SK-N-SH (cell line): ENCODE results near the gene SAMD4A. TPM values are rescaled to one million over a fixed set of nuclear protein-coding genes. Genes with fewer than 3 reads are reported as not detected.
A peak's percentile ranks its signal among the peaks of the same experiment; 100 is the strongest.

Experiments
- CTCF ChIA-PET: fragments of 300-600, 350-600 bp; formaldehyde crosslinking; extraction: SDS; loops from one replicate; lab custom pipeline; 2021; lab: Yijun Ruan, JAX
- POLR2A ChIA-PET: fragments of 350-600 bp; sonication (Branson Sonifier 250); formaldehyde crosslinking; extraction: SDS; loops from one replicate; lab custom pipeline; 2020; ENCODE audit warnings: antibody characterized with exemption, inconsistent platforms; lab: Yijun Ruan, JAX
- DNase-seq: peaks from one replicate; pipeline ENCODE4 v3.0.0; 2012
- H2AFZ ChIP-seq: fragments of 200-600 bp; sonication (generic); 2 replicates; pipeline ENCODE4 v1.8.1; 2016; ENCODE audit warnings: antibody characterized with exemption, mild to moderate bottlenecking, low read depth
- H3F3A ChIP-seq: fragments of 200-600 bp; sonication (generic); replicated peaks from 2 replicates; pipeline ENCODE3; 2016; ENCODE audit warnings: antibody characterized with exemption, mild to moderate bottlenecking; ENCODE audit not compliant: insufficient read depth
- H3K27ac ChIP-seq, 2 experiments: fragments of 200-500 bp in 1 of 2; fragments of 200-600 bp in 1 of 2; sonication (Bioruptor generic) in 1 of 2; sonication (generic), shearing (Covaris generic) in 1 of 2; 2 replicates each; pipeline versions ENCODE4 v1.5.1 to v1.6.1; 2014 to 2016; ENCODE audit warnings: low read depth in 2 of 2, inconsistent platforms in 1 of 2, low read length in 1 of 2, mild to moderate bottlenecking in 1 of 2, mixed read lengths in 1 of 2
- H3K27me3 ChIP-seq: fragments of 200-600 bp; sonication (generic), shearing (Covaris generic); 2 replicates; pipeline ENCODE4 v1.6.1; 2016; ENCODE audit warnings: mixed run types; ENCODE audit not compliant: insufficient read depth
- H3K36me3 ChIP-seq, 2 experiments: fragments of 200-500 bp in 1 of 2; fragments of 200-600 bp in 1 of 2; sonication (Bioruptor generic) in 1 of 2; sonication (generic) in 1 of 2; replicated peaks in 1 of 2; 2 replicates each; pipeline versions ENCODE3 to v1.5.1; 2014 to 2016; ENCODE audit warnings: low read length in 1 of 2, mild to moderate bottlenecking in 1 of 2; ENCODE audit not compliant: insufficient read depth in 2 of 2, control insufficient read depth in 1 of 2
- H3K4me1 ChIP-seq, 2 experiments: fragments of 200-500 bp in 1 of 2; fragments of 200-600 bp in 1 of 2; sonication (Bioruptor generic) in 1 of 2; sonication (generic), shearing (Covaris generic) in 1 of 2; 2 replicates each; pipeline versions ENCODE4 v1.5.1 to v1.6.1; 2014 to 2016; ENCODE audit warnings: low read depth in 1 of 2, low read length in 1 of 2, mixed run types in 1 of 2; ENCODE audit not compliant: insufficient read depth in 2 of 2, control insufficient read depth in 1 of 2
- H3K4me2 ChIP-seq: fragments of 200-600 bp; sonication (generic), shearing (Covaris generic); 2 replicates; pipeline ENCODE4 v1.6.1; 2017; ENCODE audit warnings: mixed run types
- H3K4me3 ChIP-seq, 2 experiments: fragments of 200-500 bp in 1 of 2; fragments of 200-600 bp in 1 of 2; sonication (Bioruptor generic) in 1 of 2; sonication (generic), shearing (Covaris generic) in 1 of 2; 2 replicates each; pipeline versions ENCODE4 v1.5.1 to v1.8.1; 2014 to 2016; ENCODE audit warnings: low read depth in 2 of 2, inconsistent platforms in 1 of 2, low read length in 1 of 2, mild to moderate bottlenecking in 1 of 2, mixed read lengths in 1 of 2, moderate library complexity in 1 of 2
- H3K79me2 ChIP-seq: fragments of 200-600 bp; sonication (generic); 2 replicates; pipeline ENCODE4 v1.8.1; 2017; ENCODE audit warnings: mild to moderate bottlenecking; ENCODE audit not compliant: insufficient read depth
- H3K9ac ChIP-seq: fragments of 200-600 bp; sonication (generic); 2 replicates; pipeline ENCODE4 v1.6.1; 2017; ENCODE audit warnings: mixed run types
- H3K9me2 ChIP-seq: fragments of 200-600 bp; sonication (generic); 2 replicates; pipeline ENCODE4 v1.6.1; 2017; ENCODE audit warnings: mixed run types
- H3K9me3 ChIP-seq: fragments of 200-600 bp; sonication (generic); 2 replicates; pipeline ENCODE4 v1.6.1; 2017; ENCODE audit warnings: mixed run types, mild to moderate bottlenecking, moderate library complexity
- H4K20me1 ChIP-seq: fragments of 200-600 bp; sonication (generic); 2 replicates; pipeline ENCODE4 v1.6.1; 2017; ENCODE audit warnings: mild to moderate bottlenecking, mixed run types; ENCODE audit not compliant: insufficient read depth
- CHD2 ChIP-seq: fragments of 150-350 bp; IDR thresholded peaks from 2 replicates; pipeline ENCODE4 v1.6.1; 2018; ENCODE audit warnings: low read length; ENCODE audit not compliant: partially characterized antibody
- ELF1 ChIP-seq: IDR thresholded peaks from 2 replicates; pipeline ENCODE4 v1.4.0; 2012
- EZH2phosphoT487 ChIP-seq: fragments of 200-600 bp; sonication (generic); IDR thresholded peaks from 2 replicates; pipeline ENCODE4 v1.6.1; 2017; ENCODE audit warnings: low read depth, mixed run types, mild to moderate bottlenecking, antibody characterized with exemption, moderate library complexity, borderline replicate concordance
- FOSL2 ChIP-seq: IDR thresholded peaks from 2 replicates; pipeline ENCODE4 v1.4.0; 2012; ENCODE audit warnings: low read depth, mild to moderate bottlenecking, moderate library complexity, borderline replicate concordance
- FOXJ3 ChIP-seq: sonication (generic); formaldehyde crosslinking; IDR thresholded peaks from 2 replicates; pipeline ENCODE4 v1.5.1; 2020; ENCODE audit warnings: mild to moderate bottlenecking, missing genetic modification reagents
- FOXM1 ChIP-seq: IDR thresholded peaks from 2 replicates; pipeline ENCODE4 v1.4.0; 2012; ENCODE audit warnings: low read depth, mild to moderate bottlenecking
- GATA2 ChIP-seq: sonication (generic); formaldehyde crosslinking; IDR thresholded peaks from 2 replicates; pipeline ENCODE4 v1.5.0; 2020; ENCODE audit warnings: mild to moderate bottlenecking, missing genetic modification reagents
- MEF2A ChIP-seq: IDR thresholded peaks from 2 replicates; pipeline ENCODE4 v1.4.0; 2012; ENCODE audit warnings: low read depth, borderline replicate concordance
- NFIC ChIP-seq: IDR thresholded peaks from 2 replicates; pipeline ENCODE4 v1.4.0; 2012; ENCODE audit warnings: borderline replicate concordance
- NRF1 ChIP-seq: IDR thresholded peaks from 2 replicates; pipeline ENCODE4 v1.6.1; 2012; ENCODE audit warnings: low read depth, mild to moderate bottlenecking, low read length
- RCOR1 ChIP-seq: fragments of 150-350 bp; IDR thresholded peaks from 2 replicates; pipeline ENCODE4 v1.6.1; 2017; ENCODE audit warnings: antibody characterized with exemption, low read length
- SIN3A ChIP-seq: IDR thresholded peaks from 2 replicates; pipeline ENCODE4 v1.6.1; 2012; ENCODE audit warnings: low read depth, mild to moderate bottlenecking, low read length, moderate library complexity, borderline replicate concordance
- SMC3 ChIP-seq: IDR thresholded peaks from 2 replicates; pipeline ENCODE4 v1.6.1; 2012; ENCODE audit warnings: low read depth, low read length, improper control_type of control experiment
- TAF1 ChIP-seq: IDR thresholded peaks from 2 replicates; pipeline ENCODE4 v1.6.1; 2012; ENCODE audit warnings: low read depth, mild to moderate bottlenecking, low read length, moderate library complexity, borderline replicate concordance
- TCF12 ChIP-seq: IDR thresholded peaks from 2 replicates; pipeline ENCODE4 v1.4.0; 2012
- WGBS: methylation state at CpG from one replicate; pipeline ENCODE4 v1.1.6; 2017; ENCODE audit warnings: low lambda C conversion rate; 5-methylcytosine and 5-hydroxymethylcytosine counted together
- polyA plus RNA-seq, 3 experiments: library from polyadenylated mRNA; depleted of rRNA; stranded (reverse); fragments of >200 nt; gene quantifications; 2 replicates each; pipeline ENCODE4 v1.2.3, GENCODE V29; 2012
- TF ChIP-seq, protein P1 (sequence below): IDR thresholded peaks from 2 replicates; pipeline ENCODE4 v1.4.0; 2012; ENCODE audit warnings: low read depth, borderline replicate concordance
- TF ChIP-seq, protein P2 (sequence below): IDR thresholded peaks from 2 replicates; pipeline ENCODE4 v1.6.1; 2012; ENCODE audit warnings: mild to moderate bottlenecking, low read depth, low read length, moderate library complexity
- TF ChIP-seq, protein P3 (sequence below): IDR thresholded peaks from 2 replicates; pipeline ENCODE4; 2012
- TF ChIP-seq, protein P4 (sequence below): fragments of 200-600 bp; sonication (generic); IDR thresholded peaks from 2 replicates; pipeline ENCODE4 v1.6.1; 2017; ENCODE audit warnings: antibody characterized with exemption, mild to moderate bottlenecking, moderate library complexity

The SAMD4A gene
- polyA plus RNA-seq, 1 of the 3 experiments (the other 2 are of a cell fraction) = 5.0 TPM

DNA sequence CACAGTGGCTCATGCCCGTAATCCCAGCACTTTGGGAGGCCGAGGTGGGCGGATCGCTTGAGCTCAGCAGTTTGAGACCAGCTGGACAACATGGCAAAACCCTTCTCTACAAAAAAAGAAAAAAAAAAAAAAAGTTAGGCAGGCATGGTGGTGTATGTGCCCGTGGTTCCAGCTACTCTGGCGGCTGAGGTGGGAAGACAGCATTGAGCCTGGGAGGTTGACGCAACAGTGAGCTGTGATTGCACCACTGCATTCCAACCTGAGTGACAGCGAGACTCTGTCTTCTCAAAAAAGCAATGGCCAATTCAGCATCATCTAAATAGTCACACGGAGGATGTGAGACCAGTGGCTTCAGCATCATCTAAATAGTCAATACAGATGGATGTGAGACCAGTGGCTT is 10.4 kb upstream of the SAMD4A start:
- no peak overlapping the region for H3K9ac ChIP-seq
- no peak overlapping the region for H3K27ac ChIP-seq
- H3K4me1 ChIP-seq = no peaks in the 10 kb centered on the region; a peak in 1 of 4 replicates
- ChIA-PET CTCF (interaction anchor here (1.5 kb wide), 1 partner anchor 9 kb away, joined by 5 read pairs; no protein-coding TSS in a partner anchor), POLR2A (no interaction called here)
- TF ChIP-seq GATA2 (CRISPR knock-in tag) (no peak), FOSL2 (no peak), SMC3 (no peak)
- H3F3A ChIP-seq = no peaks in the 10 kb centered on the region
- H3K27me3 ChIP-seq = no peaks in the 10 kb centered on the region
- no peak overlapping the region for H3K4me3 ChIP-seq
- H3K9me3 ChIP-seq = no peaks in the 10 kb centered on the region
- no peaks in the 10 kb centered on the region for H3K79me2 ChIP-seq
- no peak overlapping the region for H2AFZ ChIP-seq
- H3K9me2 ChIP-seq = no peaks in the 10 kb centered on the region
- no peak overlapping the region for H3K4me2 ChIP-seq
- WGBS = 74% methylated on average over 9 of the region's 9 CpGs
- no peaks in the 10 kb centered on the region for H4K20me1 ChIP-seq
- no peak for DNase-seq
- H3K36me3 ChIP-seq = no peaks in the 10 kb centered on the region

DNA sequence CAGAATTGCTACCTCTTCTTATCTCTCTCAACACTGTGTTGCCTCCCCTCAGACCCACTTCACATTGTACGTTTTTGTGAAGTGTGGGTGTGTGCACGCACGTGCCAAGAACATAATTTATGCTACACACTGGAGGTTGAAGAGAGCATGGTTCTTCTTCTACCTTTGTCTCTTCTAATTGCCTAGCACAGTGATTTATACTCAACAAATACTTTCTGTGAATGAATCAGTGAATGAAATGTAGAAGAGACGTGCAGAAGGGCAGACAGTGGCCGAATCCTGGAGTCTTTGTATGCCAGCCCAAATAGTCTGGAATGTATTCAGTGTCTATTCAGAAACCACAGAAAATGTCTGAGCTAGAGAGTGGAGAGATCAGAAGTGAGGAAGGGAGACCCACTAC is 4.6 kb upstream of the SAMD4A start:
- ChIA-PET CTCF (interaction anchor here (0.8 to 6.3 kb wide), 4 partner anchors 129 to 244 kb away, joined by 3 to 71 read pairs (median 21); no protein-coding TSS in a partner anchor), POLR2A (no interaction called here)
- Histone ChIP-seq H3K36me3 (no peaks in the 10 kb centered on the region), H3K4me2 (peak overlapping the region; percentile 52; the same call in 1 of the 2 replicates), H3K4me1 (peaks cover 9% of the 10 kb centered on the region in 2 experiments), H3K27me3 (no peaks in the 10 kb centered on the region), H3K9ac (peak overlapping the region; percentile 43; the same call in 1 of the 2 replicates), H3F3A (peaks cover 34% of the 10 kb centered on the region), H3K27ac (peak overlapping the region; percentile 16 to 72; a peak in 3 of 4 replicates), H3K9me2 (no peaks in the 10 kb centered on the region), H2AFZ (0 out of 2 replicates have a peak overlapping the region, but pooled peaks have one; percentile 17), H3K9me3 (no peaks in the 10 kb centered on the region), H3K79me2 (peaks cover 24% of the 10 kb centered on the region; the same call in 1 of the 2 replicates), H4K20me1 (0 out of 2 replicates have a peak, but pooled peaks cover 2% of the 10 kb centered on the region), H3K4me3 (no peak overlapping the region)
- WGBS = 61% methylated on average over 5 of the region's 5 CpGs
- no peak for DNase-seq
- TF ChIP-seq, protein P1, sequence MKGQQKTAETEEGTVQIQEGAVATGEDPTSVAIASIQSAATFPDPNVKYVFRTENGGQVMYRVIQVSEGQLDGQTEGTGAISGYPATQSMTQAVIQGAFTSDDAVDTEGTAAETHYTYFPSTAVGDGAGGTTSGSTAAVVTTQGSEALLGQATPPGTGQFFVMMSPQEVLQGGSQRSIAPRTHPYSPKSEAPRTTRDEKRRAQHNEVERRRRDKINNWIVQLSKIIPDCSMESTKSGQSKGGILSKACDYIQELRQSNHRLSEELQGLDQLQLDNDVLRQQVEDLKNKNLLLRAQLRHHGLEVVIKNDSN = no peak
- TF ChIP-seq, protein P2, sequence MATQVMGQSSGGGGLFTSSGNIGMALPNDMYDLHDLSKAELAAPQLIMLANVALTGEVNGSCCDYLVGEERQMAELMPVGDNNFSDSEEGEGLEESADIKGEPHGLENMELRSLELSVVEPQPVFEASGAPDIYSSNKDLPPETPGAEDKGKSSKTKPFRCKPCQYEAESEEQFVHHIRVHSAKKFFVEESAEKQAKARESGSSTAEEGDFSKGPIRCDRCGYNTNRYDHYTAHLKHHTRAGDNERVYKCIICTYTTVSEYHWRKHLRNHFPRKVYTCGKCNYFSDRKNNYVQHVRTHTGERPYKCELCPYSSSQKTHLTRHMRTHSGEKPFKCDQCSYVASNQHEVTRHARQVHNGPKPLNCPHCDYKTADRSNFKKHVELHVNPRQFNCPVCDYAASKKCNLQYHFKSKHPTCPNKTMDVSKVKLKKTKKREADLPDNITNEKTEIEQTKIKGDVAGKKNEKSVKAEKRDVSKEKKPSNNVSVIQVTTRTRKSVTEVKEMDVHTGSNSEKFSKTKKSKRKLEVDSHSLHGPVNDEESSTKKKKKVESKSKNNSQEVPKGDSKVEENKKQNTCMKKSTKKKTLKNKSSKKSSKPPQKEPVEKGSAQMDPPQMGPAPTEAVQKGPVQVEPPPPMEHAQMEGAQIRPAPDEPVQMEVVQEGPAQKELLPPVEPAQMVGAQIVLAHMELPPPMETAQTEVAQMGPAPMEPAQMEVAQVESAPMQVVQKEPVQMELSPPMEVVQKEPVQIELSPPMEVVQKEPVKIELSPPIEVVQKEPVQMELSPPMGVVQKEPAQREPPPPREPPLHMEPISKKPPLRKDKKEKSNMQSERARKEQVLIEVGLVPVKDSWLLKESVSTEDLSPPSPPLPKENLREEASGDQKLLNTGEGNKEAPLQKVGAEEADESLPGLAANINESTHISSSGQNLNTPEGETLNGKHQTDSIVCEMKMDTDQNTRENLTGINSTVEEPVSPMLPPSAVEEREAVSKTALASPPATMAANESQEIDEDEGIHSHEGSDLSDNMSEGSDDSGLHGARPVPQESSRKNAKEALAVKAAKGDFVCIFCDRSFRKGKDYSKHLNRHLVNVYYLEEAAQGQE = no peak
- TF ChIP-seq, protein P3, sequence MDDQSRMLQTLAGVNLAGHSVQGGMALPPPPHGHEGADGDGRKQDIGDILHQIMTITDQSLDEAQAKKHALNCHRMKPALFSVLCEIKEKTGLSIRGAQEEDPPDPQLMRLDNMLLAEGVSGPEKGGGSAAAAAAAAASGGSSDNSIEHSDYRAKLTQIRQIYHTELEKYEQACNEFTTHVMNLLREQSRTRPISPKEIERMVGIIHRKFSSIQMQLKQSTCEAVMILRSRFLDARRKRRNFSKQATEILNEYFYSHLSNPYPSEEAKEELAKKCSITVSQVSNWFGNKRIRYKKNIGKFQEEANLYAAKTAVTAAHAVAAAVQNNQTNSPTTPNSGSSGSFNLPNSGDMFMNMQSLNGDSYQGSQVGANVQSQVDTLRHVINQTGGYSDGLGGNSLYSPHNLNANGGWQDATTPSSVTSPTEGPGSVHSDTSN = peak; percentile 86
- TF ChIP-seq ELF1 = no peak
- peak; percentile 38; the same call in 1 of the 2 replicates for TF ChIP-seq NFIC
- no peak for TF ChIP-seq RCOR1
- TF ChIP-seq, protein P4, sequence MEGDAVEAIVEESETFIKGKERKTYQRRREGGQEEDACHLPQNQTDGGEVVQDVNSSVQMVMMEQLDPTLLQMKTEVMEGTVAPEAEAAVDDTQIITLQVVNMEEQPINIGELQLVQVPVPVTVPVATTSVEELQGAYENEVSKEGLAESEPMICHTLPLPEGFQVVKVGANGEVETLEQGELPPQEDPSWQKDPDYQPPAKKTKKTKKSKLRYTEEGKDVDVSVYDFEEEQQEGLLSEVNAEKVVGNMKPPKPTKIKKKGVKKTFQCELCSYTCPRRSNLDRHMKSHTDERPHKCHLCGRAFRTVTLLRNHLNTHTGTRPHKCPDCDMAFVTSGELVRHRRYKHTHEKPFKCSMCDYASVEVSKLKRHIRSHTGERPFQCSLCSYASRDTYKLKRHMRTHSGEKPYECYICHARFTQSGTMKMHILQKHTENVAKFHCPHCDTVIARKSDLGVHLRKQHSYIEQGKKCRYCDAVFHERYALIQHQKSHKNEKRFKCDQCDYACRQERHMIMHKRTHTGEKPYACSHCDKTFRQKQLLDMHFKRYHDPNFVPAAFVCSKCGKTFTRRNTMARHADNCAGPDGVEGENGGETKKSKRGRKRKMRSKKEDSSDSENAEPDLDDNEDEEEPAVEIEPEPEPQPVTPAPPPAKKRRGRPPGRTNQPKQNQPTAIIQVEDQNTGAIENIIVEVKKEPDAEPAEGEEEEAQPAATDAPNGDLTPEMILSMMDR = no peak
- TF ChIP-seq FOXJ3 (CRISPR knock-in tag) = no peak
- no peak for TF ChIP-seq TAF1
- 0 out of 2 replicates have a peak, but pooled peaks have one; percentile 30 for TF ChIP-seq FOXM1
- TF ChIP-seq FOSL2 = peak; percentile 33; the same call in 1 of the 2 replicates
- TF ChIP-seq EZH2phosphoT487 = no peak
- no peak for TF ChIP-seq MEF2A
- TF ChIP-seq SIN3A = no peak
- TF ChIP-seq CHD2 = no peak
- TF ChIP-seq NRF1 = no peak
- peak; percentile 61; the same call in 1 of the 2 replicates for TF ChIP-seq TCF12
